HFF-Myc (cell line): ENCODE measurements around the gene CHSY1.

Experiments used
- DNase-seq: peaks from one replicate; pipeline ENCODE4 v3.0.0-alpha.2; 2011; ENCODE audit warnings: low read depth; ENCODE audit errors: extremely low read depth
- H3K4me3 ChIP-seq: replicated peaks from 2 replicates; pipeline ENCODE4 v1.5.1; 2011; ENCODE audit warnings: low read depth, mild to moderate bottlenecking, control low read depth, low read length
- TF ChIP-seq, protein P1 (sequence below): IDR thresholded peaks from 2 replicates; pipeline ENCODE4 v1.5.1; 2012; ENCODE audit warnings: mild to moderate bottlenecking, low read depth, low read length, control low read depth; ENCODE audit errors: missing control alignments

Gene CHSY1

DNA sequence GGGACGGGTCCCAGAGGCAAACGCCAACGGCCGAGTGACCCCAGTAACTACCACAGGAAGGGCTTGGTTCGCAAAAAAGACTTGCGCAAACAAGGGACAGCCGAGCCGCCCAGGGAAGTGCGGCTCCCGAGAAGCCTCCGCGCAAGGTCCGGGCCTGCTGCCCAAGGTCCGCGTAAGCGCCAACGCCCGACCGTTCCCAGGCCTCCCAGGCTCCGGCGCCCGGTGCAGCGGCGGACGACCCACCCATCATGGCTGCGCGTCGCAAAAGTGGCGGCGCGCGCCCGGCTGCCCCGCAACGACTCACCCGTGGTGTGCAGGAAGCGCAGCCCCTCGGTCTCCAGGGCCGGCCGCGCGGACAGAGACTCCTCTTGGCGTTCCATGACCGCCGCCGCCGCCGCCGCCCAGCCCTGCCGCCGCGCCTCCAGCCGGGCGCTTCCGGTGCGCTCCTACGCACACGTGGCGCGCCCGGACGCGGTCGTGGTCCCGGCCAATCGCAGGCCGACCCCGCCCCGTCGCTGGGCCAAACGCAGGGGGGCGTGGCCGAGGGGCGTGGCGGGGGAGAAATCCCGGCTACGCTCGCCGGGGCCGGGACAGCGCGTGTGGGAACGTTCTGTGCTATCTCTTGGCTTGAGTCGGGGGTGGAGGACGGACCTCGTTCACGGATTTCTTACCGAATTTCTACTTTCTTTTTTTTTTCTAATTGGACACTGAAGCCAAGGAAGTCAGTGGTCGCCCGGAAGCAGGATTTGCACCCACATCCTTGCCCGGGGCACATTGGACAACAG lies 25.4 kb upstream of the CHSY1 start, which contains the start of gene SELENOS:
Gene SELENOS (minus strand): TSS at position 448 of the 785 bp plus-strand sequence. CDS start 68 bp downstream, at position 380.
- peak within 1 kb of the TSS; percentile 98 for H3K4me3 ChIP-seq
- TF ChIP-seq, protein P1, sequence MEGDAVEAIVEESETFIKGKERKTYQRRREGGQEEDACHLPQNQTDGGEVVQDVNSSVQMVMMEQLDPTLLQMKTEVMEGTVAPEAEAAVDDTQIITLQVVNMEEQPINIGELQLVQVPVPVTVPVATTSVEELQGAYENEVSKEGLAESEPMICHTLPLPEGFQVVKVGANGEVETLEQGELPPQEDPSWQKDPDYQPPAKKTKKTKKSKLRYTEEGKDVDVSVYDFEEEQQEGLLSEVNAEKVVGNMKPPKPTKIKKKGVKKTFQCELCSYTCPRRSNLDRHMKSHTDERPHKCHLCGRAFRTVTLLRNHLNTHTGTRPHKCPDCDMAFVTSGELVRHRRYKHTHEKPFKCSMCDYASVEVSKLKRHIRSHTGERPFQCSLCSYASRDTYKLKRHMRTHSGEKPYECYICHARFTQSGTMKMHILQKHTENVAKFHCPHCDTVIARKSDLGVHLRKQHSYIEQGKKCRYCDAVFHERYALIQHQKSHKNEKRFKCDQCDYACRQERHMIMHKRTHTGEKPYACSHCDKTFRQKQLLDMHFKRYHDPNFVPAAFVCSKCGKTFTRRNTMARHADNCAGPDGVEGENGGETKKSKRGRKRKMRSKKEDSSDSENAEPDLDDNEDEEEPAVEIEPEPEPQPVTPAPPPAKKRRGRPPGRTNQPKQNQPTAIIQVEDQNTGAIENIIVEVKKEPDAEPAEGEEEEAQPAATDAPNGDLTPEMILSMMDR = no peak
- DNase-seq = peak; percentile 26

DNA sequence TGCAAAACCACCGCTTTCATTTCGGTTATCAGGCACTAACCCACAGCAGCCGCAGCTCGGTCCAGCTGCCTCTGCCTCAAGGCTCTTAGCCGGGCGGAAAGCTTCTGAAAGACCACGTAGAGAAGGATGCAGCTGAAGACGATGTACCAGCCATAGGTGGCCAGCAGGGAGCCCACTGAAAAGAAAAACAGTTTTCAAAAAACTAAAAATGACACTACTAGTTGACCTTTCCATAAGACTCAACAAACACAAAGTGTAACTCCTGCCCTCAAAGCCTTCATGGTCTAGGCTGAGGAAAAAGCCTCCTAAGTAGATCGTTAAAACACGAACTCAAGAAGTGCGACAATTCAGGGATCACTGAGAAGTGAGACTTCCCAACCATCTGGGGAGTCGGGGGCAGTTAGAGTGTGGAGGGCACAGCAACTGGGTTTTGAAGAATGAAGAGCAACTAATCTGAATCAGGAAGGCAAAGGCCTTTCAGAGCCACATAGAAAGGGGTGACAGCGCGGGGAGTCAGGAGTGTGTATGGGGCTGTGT lies 24.7 kb upstream of the CHSY1 start:
- TF ChIP-seq, protein P1 = peak; percentile 28
- DNase-seq = no peak
- H3K4me3 ChIP-seq = peak overlapping the region; percentile 98

DNA sequence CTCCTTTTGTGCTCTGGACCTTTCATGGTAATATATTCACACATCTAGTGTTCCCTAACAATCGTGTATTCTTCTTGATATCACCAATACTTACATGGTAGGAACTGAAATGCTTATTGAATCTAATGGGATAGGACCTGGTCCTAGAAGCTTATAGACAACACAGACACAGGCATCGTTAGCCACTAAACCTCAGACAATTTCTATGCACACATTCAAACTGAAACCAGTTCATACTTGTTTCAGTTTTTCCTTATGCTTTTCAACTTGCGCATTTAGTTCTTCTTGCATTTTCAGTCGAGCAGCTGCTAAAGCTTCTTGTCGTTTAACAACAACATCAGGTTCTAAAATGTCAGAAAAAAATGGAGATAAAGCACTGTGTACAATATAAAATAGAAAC lies 23.2 kb upstream of the CHSY1 start:
- H3K4me3 ChIP-seq = no peak overlapping the region
- DNase-seq = no peak
- TF ChIP-seq, protein P1 = no peak

DNA sequence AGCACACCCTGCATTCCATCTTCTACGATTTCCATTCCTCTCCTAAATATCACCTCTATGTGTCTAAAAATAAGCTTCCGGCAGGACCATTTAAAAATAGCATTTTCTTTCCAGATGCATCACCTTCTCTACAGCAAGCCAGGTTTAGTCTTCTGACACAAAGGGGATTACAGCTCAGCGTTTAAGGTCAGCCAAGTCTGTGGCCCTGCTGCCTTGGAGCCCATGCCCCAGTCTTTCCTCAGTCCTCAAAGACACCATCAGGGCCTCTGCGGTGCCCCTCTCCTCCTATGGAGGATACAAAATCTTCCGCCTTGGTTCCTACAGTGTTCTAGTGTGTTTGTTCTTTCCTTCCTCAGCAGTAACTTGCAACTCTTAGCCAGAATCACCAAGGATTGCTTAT lies 21.7 kb upstream of the CHSY1 start:
- TF ChIP-seq, protein P1 = no peak
- no peak overlapping the region for H3K4me3 ChIP-seq

DNA sequence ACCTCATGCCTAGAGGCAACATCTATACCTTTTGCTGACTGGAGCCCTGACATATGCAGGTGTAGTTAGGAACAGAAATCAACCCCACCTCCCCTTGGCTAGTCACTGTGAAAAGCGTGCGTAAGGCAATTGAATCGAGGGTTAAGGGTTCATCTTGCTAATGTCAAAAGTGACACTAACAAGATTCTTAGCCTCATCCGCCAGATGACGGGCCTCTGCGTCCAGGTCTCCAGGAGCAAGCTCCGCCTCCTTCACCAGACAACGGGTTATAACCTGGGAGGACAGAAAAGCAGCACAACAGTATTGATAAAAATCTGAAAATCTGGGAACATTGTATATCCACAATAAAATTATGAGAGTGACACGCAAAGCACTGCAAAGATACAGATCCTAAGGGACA lies 20.7 kb upstream of the CHSY1 start:
- DNase-seq = no peak
- H3K4me3 ChIP-seq = no peak overlapping the region
- TF ChIP-seq, protein P1 = no peak

More for the DNA sequence above, 21.7 kb upstream of the CHSY1 start:
- DNase-seq = no peak

DNA sequence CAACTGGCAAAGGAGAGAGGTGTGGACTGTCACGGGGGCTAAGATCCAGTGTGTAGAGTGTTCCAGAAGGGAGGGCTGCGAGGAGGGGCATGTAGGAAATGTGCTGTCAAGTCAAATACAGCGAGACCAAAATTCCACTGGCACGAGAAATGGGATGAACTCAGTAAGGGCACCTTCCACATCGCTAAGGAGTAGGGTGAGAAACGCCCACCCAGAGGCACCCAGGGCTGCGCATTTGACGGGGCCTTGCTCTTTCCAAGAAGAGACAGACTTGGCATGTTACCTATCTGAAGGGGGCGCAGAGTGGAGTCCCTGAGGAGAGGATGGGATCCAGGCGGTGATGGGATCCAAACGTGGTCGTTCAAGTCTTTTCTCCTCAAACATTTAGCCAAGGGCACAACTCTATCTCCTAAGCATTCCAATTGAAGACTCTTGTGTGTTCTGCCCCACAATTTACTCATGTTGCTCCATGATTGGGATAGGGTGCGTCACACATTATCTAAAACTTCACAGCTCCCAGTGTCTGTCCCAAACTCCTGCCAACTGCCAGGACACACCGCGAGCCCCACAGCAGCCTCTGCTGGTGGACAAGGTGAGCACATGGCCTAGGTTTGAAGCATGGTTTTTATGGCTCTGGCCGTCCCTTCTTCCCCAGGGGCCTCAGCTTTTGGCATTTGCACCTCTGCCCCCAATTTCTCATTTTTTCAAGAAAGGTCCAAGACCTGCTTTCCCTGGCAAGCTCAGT lies 17.8 kb upstream of the CHSY1 start:
- DNase-seq = no peak
- TF ChIP-seq, protein P1 = peak; percentile 45
- no peak overlapping the region for H3K4me3 ChIP-seq
